HG03066 (cell line): ENCODE results near the gene PTPRN2.
"Not testable (repeated sequence)": the region's sequence is repeated elsewhere in the genome, so short reads cannot be mapped to it uniquely, and the experiment has no call there.

Experiments used
- ATAC-seq: cut with Tn5 transposase; IDR thresholded peaks from one replicate; pipeline ENCODE4 v1.9.1; 2021; ENCODE audit warnings: low read depth; ENCODE audit not compliant: unreplicated experiment

The PTPRN2 gene

DNA sequence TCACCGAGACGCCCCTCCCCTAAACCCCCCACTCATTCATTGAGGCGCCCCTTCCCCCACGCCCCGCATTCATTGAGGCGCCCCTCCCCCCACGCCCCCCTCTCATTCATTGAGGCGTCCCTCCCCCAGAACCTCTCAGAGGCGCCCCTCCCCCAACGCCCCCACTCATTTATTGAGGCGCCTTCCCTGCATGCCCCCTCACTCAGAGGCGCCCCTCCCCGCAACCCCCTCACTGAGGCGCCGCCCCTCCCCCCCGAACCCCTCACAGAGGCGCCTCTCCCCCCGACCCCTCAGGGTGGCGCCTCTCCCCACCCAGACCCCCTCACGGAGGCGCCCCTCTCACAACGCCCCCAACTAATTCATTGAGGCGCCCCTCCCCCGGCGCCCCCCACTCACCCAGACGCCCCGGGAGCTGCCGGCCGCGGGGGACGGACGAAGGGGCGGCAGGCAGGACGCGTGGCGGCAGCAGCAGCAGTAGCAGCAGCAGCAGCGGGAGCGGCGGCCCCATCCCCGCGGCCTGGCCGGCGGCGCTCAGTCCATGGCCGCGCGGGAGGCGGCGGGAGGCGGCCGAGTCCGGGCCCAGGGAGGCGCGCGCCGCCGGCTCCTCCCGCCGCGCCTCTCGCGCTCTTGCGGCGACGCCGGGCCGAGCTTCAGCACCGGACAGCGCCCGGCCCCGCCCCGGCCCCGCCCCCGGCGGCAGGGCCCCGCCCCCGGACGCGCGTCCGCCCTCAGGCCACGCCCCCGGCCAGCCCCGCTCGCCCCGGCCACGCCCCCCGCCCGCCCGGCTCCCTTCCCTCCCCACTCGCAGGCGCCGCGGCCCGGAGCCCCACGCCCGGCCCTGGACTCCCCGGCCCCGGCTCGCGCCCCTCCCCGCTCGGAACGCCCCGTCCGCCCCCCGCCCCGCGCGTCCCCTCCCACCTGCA lies at the start of gene PTPRN2:
Gene PTPRN2 (minus strand): TSS at position 662 of the 923 bp plus-strand sequence.
- ATAC-seq = no peak

DNA sequence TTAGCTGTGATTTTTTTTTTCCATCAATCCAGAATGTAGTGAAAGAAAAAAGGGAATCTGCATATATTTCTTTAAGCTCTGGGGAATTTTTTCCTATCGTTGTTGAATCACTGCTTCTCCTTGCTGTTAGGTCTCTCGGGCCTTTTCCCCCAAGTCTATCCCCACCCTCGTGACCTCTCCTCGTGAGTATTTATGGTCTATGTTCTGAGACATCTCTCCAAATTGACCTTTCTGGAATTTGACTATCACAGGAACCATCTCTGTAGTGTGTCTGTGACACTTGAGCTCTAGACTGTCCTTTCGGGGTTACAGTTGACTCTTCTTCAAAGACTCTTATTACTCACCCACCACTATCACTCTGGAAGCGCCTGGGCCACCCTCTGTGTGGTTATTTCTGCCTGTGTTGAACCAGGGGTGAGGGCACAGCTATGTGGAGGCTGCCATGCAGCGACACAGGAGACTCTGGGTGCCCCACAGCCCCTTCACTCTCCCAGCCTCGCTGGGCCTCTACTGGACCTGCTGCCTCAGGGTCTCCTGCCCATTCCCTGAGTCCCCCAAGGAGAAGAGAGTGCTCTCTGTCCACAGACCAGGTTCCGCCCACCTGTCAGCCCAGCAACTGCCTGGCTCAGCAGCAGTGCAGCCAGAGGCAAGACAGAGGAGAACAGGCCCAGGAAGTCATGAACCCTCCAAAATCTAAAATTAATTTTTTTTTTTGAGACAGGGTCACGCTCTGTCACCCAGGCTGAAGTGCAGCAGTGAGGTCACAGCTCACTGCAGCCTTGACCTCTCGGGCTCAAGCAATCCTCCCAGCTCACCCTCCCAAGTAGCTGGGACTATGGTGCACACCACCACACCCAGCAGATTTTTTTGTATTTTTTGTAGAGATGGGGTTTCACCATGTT lies 45.7 kb upstream of the PTPRN2 start:
- peak; percentile 79 for ATAC-seq

DNA sequence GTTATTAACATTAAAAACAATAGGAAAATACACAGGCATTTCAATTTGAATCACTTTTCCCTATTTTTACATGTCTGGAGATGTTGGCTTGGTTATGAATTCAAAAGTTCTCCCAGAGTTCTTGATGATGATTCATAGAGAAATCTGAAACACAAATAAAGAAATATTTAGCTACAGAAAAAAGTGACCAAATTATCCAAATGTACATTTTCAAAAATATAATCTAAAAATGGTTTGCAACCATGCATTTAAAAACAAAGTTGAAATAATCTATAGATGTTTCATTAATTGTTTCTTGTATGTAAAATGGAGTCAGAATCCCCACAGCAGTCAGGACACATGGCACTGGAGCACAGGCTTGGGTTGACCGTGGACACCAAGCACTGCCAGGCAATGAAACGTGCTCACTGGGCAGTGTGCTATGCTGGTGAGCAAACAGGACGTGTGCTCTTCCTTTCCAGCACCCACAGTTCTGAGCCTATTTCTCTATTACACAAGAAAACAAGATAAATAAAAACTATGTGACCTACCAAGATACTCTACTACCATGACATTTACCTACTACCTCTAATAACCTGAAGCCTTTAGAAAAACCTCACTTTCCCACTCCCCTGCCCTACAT lies 44.1 kb upstream of the PTPRN2 start:
- ATAC-seq = no peak

GRCh38 chr7:158626289-158626688 lies 38.7 kb upstream of the PTPRN2 start:
- not testable (repeated sequence) for ATAC-seq

- no peak for ATAC-seq
These were observed 35.6 kb upstream of the PTPRN2 start for GRCh38 chr7:158623241-158623640.

GRCh38 chr7:158620839-158621441 lies 33.3 kb upstream of the PTPRN2 start:
- no peak for ATAC-seq

- no peak for ATAC-seq
These were observed 32.8 kb upstream of the PTPRN2 start for GRCh38 chr7:158620418-158620817.

GRCh38 chr7:158618745-158619140 lies 31.1 kb upstream of the PTPRN2 start:
- no peak for ATAC-seq

DNA sequence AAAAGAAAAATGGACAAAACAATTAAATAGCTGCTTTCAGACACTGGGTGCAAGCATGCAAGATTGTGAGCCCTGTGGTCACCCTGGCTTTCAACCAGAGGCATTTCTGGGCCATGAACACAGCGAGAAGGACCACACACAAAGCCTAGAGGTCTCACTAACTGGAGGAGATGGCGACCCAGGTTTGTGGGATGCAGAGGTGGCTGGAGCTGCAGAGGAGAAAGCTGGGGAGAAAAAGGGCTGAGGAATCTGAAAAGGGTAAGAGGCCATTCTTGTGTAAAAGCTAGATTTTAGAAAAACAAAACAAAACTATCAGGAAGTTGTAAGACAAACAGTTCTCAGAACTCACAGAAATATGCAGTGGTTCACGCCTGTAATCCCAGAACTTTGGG lies 30.1 kb upstream of the PTPRN2 start:
- ATAC-seq = no peak

- ATAC-seq = no peak
These were observed 28.4 kb upstream of the PTPRN2 start for GRCh38 chr7:158616050-158616449.

- no peak for ATAC-seq
These were observed 27.1 kb upstream of the PTPRN2 start for GRCh38 chr7:158614700-158615099.

- peak; percentile 86 for ATAC-seq
These were observed 25.9 kb upstream of the PTPRN2 start for GRCh38 chr7:158613481-158613880.

GRCh38 chr7:158612546-158612945 lies 24.9 kb upstream of the PTPRN2 start:
- no peak for ATAC-seq

- ATAC-seq = no peak
These were observed 23.9 kb upstream of the PTPRN2 start for GRCh38 chr7:158611541-158611940.

DNA sequence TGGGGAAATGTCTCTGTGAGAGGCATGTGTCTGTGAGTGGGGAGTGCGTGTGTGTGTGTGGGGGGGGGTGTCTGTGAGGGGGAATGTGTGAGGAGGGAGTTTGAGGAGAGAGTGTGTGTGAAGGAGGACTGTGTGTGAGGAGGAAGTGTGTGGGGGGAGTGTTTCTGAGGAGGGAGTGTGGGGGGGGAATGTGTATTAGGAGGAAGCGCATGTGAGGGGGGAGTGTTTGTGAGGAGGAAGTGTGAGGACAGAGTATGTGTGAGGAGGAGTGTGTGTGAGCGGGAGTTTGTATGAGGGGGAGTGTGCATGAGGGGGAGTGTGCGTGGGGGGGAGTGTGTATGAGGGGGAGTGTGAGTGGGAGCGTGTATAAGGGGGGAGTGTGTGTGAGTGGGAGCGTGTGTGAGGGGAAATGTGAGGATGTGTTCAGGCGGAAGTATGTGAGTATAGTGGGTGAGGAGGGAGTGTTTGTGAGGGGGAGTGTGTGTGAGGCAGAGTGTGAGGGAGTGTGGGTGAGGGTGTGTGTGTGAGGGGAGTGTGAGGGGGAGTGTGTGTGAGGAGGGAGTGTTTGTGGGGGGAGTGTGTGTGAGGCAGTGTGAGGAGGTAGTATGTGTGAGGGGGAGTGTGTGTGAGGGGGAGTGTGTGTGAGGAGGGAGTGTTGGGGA lies 21.8 kb upstream of the PTPRN2 start:
- no peak for ATAC-seq

GRCh38 chr7:158607563-158607962 lies 19.9 kb upstream of the PTPRN2 start:
- no peak for ATAC-seq

GRCh38 chr7:158606671-158607424 lies 19.2 kb upstream of the PTPRN2 start:
- ATAC-seq = no peak

DNA sequence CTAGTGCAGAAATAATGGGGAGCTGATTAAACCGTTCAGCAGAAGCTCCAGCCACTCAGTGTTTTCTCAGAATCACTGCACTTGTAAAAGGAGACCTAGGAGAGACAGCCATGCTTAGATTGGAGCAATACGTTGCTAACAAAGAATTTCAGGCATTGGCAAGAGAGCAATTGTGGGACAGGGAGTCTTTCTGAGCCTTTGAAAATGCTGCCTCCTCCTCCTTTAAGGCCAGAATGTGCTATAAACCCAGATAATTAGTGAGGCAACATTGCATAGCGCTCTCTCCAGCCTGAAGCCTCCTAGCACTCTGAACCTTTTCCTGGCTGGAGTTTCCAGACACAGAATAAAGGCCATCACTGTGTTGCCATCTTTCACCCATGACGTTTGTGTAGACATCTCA lies 18.5 kb upstream of the PTPRN2 start:
- ATAC-seq = no peak
